OCI-LY7 (cell line): ENCODE data around the gene RALGAPA2.

ENCODE experiments used
- CTCF ChIP-seq: fragments of 200-600 bp; sonication (generic); conservative IDR thresholded peaks from 2 replicates; pipeline ENCODE4 v1.5.1; 2014; ENCODE audit warnings: mild to moderate bottlenecking, antibody characterized with exemption, low read length, moderate library complexity, mixed read lengths
- EZH2phosphoT487 ChIP-seq: fragments of 200-600 bp; sonication (generic); IDR thresholded peaks from 2 replicates; pipeline ENCODE4 v1.6.1; 2018; ENCODE audit warnings: low read depth, borderline replicate concordance, mild to moderate bottlenecking, mixed run types, antibody characterized with exemption, low read length, moderate library complexity, mixed read lengths

DNA sequence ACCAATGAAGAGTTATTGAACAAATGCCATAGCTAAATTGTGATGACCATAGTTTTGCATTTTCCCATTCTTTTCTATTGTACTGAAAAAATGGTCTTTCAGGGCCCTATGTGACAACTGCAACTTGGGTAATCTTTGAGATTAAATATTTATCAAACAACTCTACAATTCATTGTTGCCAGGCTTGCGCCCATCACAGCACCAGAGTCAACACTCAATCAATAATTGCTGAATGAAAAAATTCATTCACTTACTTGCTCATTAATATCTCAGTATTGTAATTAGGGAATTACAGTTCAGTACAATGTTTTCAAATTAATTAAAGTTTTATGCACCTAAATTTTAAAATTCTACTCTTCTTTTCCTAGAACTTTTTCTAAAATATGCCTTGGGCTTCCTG is 7.7 kb upstream of the RALGAPA2 start:
- TF ChIP-seq CTCF (no peak), EZH2phosphoT487 (no peak)
